ENCODE data around the gene WASHC3.

The WASHC3 gene

GRCh38 chr12:102059343-102059742, 2.4 kb downstream of the WASHC3 start:
- H3K4me1 ChIP-seq (ENCODE audit: control insufficient read depth, low read length) = peaks cover 9% of the 10 kb centered on the region
- H3K9me2 ChIP-seq (replicated peaks; ENCODE audit: control insufficient read depth, low read length) = no peaks in the 10 kb centered on the region
- no peaks in the 10 kb centered on the region for H3K9me3 ChIP-seq (ENCODE audit: control insufficient read depth, insufficient read depth, low read length)
- no peaks in the 10 kb centered on the region for H3K27me3 ChIP-seq (ENCODE audit: control insufficient read depth, low read length)
- H3K4me3 ChIP-seq (ENCODE audit: low read length) = no peak overlapping the region
- TF ChIP-seq EZH2phosphoT487 (IDR thresholded peaks at IDR 0.05; ENCODE audit: borderline replicate concordance, low read length) = no peak
- no peak for TF ChIP-seq CTCF (IDR thresholded peaks at IDR 0.05; ENCODE audit: low read depth, low read length, poor library complexity, severe bottlenecking)
- no peaks in the 10 kb centered on the region for H4K20me1 ChIP-seq (ENCODE audit: control insufficient read depth, insufficient read depth, low read depth, low read length)
- H3K36me3 ChIP-seq (ENCODE audit: control insufficient read depth, low read length) = peaks cover 44% of the 10 kb centered on the region
- H3K79me2 ChIP-seq (ENCODE audit: control insufficient read depth, low read length) = peaks cover 8% of the 10 kb centered on the region
- no peak overlapping the region for H3K4me2 ChIP-seq (ENCODE audit: low read length)
- no peak overlapping the region for H3K27ac ChIP-seq (ENCODE audit: low read depth, low read length)
- no peaks in the 10 kb centered on the region for H3F3A ChIP-seq (ENCODE audit: control insufficient read depth, insufficient read depth)

GRCh38 chr12:102054345-102054744, 7.4 kb downstream of the WASHC3 start:
- Histone ChIP-seq H3K4me1 (ENCODE audit: control insufficient read depth, low read length) (peaks cover 7% of the 10 kb centered on the region), H3K9me2 (replicated peaks; ENCODE audit: control insufficient read depth, low read length) (no peaks in the 10 kb centered on the region), H3F3A (ENCODE audit: control insufficient read depth, insufficient read depth) (no peaks in the 10 kb centered on the region), H4K20me1 (ENCODE audit: control insufficient read depth, insufficient read depth, low read depth, low read length) (no peaks in the 10 kb centered on the region), H3K9me3 (ENCODE audit: control insufficient read depth, insufficient read depth, low read length) (no peaks in the 10 kb centered on the region), H3K79me2 (ENCODE audit: control insufficient read depth, low read length) (no peaks in the 10 kb centered on the region), H3K4me2 (ENCODE audit: low read length) (no peak overlapping the region), H3K27ac (ENCODE audit: low read depth, low read length) (no peak overlapping the region), H3K27me3 (ENCODE audit: control insufficient read depth, low read length) (no peaks in the 10 kb centered on the region), H3K4me3 (ENCODE audit: low read length) (no peak overlapping the region), H3K36me3 (ENCODE audit: control insufficient read depth, low read length) (peaks cover 55% of the 10 kb centered on the region)
- no peak for TF ChIP-seq EZH2phosphoT487 (IDR thresholded peaks at IDR 0.05; ENCODE audit: borderline replicate concordance, low read length)
- no peak for TF ChIP-seq CTCF (IDR thresholded peaks at IDR 0.05; ENCODE audit: low read depth, low read length, poor library complexity, severe bottlenecking)

- no peak for TF ChIP-seq CTCF (IDR thresholded peaks at IDR 0.05; ENCODE audit: low read depth, low read length, poor library complexity, severe bottlenecking)
- TF ChIP-seq EZH2phosphoT487 (IDR thresholded peaks at IDR 0.05; ENCODE audit: borderline replicate concordance, low read length) = no peak
- peaks cover 7% of the 10 kb centered on the region for H3K4me1 ChIP-seq (ENCODE audit: control insufficient read depth, low read length)
Measured at GRCh38 chr12:102053062-102053349, 8.8 kb downstream of the WASHC3 start.

More at GRCh38 chr12:102053062-102053349, 8.8 kb downstream of the WASHC3 start:
- Histone ChIP-seq H3K9me3 (ENCODE audit: control insufficient read depth, insufficient read depth, low read length) (no peaks in the 10 kb centered on the region), H3K27ac (ENCODE audit: low read depth, low read length) (no peak overlapping the region), H3K9me2 (replicated peaks; ENCODE audit: control insufficient read depth, low read length) (no peaks in the 10 kb centered on the region), H3K27me3 (ENCODE audit: control insufficient read depth, low read length) (no peaks in the 10 kb centered on the region), H3K4me3 (ENCODE audit: low read length) (no peak overlapping the region), H3F3A (ENCODE audit: control insufficient read depth, insufficient read depth) (no peaks in the 10 kb centered on the region), H3K4me2 (ENCODE audit: low read length) (no peak overlapping the region), H3K79me2 (ENCODE audit: control insufficient read depth, low read length) (no peaks in the 10 kb centered on the region), H3K36me3 (ENCODE audit: control insufficient read depth, low read length) (peaks cover 51% of the 10 kb centered on the region), H4K20me1 (ENCODE audit: control insufficient read depth, insufficient read depth, low read depth, low read length) (no peaks in the 10 kb centered on the region)
